Chondrocyte (in vitro differentiated cells): ENCODE results near the gene SLC9A5. TPM values are rescaled to one million over a fixed set of nuclear protein-coding genes. Genes with fewer than 3 reads are reported as not detected.

ENCODE experiments used
- DNase-seq: peaks from one replicate; pipeline ENCODE4 v3.0.0; 2021; ENCODE audit warnings: mixed read lengths, low spot score
- H3K27ac Mint-ChIP-seq: one replicate; pipeline ENCODE4 v1.8.0; 2021; ENCODE audit warnings: mild to moderate bottlenecking, moderate library complexity, mixed read lengths; ENCODE audit not compliant: unreplicated experiment
- H3K27me3 Mint-ChIP-seq: 2 replicates; pipeline ENCODE4 v1.8.0; 2021; ENCODE audit warnings: low read depth, mixed read lengths
- H3K36me3 Mint-ChIP-seq: 2 replicates; pipeline ENCODE4 v1.8.0; 2021; ENCODE audit warnings: low read depth, mixed read lengths
- H3K4me1 Mint-ChIP-seq: 2 replicates; pipeline ENCODE4 v1.8.0; 2021; ENCODE audit warnings: low read depth, mild to moderate bottlenecking, mixed read lengths
- H3K4me3 Mint-ChIP-seq: one replicate; pipeline ENCODE4 v1.8.0; 2021; ENCODE audit warnings: mild to moderate bottlenecking, moderate library complexity, mixed read lengths; ENCODE audit not compliant: unreplicated experiment
- H3K9me3 Mint-ChIP-seq: 2 replicates; pipeline ENCODE4 v1.8.0; 2021; ENCODE audit warnings: low read depth, mixed read lengths
- total RNA-seq: library from RNA; stranded (reverse); gene quantifications from 3 replicates; pipeline ENCODE4 v1.2.1, GENCODE V29; 2021
- TF ChIP-seq, protein P1 (sequence below): fragments of 200-600 bp; sonication (generic); IDR thresholded peaks from 2 replicates; pipeline ENCODE4 v1.5.0; 2021; ENCODE audit warnings: antibody characterized with exemption, mild to moderate bottlenecking, moderate library complexity

Gene SLC9A5
- total RNA-seq, 1 donor from 2014 or later, result 3.0 TPM

DNA sequence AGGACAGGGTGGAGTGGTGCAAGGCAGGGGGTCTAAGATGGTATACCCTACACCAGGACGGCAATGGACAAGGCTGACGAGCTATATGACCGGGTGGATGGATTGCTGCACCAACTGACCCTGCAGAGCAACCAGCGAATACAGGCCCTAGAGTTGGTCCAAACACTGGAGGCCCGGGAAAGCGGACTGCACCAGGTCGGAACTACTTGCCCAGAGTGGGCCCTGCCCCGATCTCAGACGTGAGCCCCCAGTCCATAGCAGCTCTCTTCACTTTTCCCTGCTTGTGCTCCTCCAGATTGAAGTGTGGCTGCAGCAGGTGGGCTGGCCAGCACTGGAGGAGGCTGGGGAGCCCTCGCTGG, 33.6 kb downstream of the SLC9A5 start:
- DNase-seq, result no peak
- no peaks in the 10 kb centered on the region for H3K9me3 Mint-ChIP-seq
- no peaks in the 10 kb centered on the region for H3K27me3 Mint-ChIP-seq
- no peak overlapping the region for H3K4me3 Mint-ChIP-seq
- H3K36me3 Mint-ChIP-seq, result no peaks in the 10 kb centered on the region
- TF ChIP-seq, protein P1, sequence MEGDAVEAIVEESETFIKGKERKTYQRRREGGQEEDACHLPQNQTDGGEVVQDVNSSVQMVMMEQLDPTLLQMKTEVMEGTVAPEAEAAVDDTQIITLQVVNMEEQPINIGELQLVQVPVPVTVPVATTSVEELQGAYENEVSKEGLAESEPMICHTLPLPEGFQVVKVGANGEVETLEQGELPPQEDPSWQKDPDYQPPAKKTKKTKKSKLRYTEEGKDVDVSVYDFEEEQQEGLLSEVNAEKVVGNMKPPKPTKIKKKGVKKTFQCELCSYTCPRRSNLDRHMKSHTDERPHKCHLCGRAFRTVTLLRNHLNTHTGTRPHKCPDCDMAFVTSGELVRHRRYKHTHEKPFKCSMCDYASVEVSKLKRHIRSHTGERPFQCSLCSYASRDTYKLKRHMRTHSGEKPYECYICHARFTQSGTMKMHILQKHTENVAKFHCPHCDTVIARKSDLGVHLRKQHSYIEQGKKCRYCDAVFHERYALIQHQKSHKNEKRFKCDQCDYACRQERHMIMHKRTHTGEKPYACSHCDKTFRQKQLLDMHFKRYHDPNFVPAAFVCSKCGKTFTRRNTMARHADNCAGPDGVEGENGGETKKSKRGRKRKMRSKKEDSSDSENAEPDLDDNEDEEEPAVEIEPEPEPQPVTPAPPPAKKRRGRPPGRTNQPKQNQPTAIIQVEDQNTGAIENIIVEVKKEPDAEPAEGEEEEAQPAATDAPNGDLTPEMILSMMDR, result no peak
- H3K27ac Mint-ChIP-seq, result no peak overlapping the region
- peaks cover 21% of the 10 kb centered on the region for H3K4me1 Mint-ChIP-seq

DNA sequence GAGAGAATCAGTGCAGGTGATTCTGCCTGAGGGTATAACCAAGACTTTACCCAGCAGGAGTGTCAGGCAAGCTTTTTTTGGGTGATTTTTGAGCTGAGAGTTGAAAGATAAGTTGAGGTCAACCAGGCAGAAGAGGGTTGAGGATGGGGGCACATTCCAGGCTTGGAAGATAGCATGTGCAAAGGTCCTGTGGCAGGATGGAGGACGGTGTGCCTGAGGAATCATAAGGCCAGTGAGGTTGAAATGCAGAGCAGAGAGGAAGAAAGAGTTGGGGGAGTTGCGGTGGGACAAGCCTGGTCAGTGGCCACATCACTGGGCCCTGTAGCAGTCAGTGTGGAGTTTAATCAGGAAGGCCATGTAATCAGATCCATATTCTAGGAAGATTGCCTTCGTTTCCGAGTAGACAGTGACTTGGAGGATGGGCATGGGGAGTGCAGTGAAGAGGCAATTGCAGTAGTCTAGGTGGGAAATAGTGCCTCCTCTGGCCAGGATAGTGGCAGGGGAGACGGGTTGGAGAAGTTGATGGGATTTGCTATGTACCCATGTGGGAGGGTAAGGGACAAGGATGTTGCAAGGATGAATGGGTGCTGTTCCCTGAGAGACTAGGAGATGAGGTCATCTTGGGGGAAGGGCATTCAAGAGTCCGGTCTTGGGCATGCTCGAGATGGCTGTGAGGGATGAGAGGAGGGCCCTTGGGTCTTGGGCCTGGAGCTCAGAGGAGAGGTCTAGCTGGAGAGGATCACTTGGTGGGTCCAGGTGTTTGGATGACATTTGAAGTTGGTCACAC, 34.5 kb downstream of the SLC9A5 start:
- no peaks in the 10 kb centered on the region for H3K27me3 Mint-ChIP-seq
- no peak overlapping the region for H3K4me3 Mint-ChIP-seq
- no peaks in the 10 kb centered on the region for H3K36me3 Mint-ChIP-seq
- peaks cover 14% of the 10 kb centered on the region for H3K4me1 Mint-ChIP-seq
- DNase-seq, result no peak
- no peaks in the 10 kb centered on the region for H3K9me3 Mint-ChIP-seq
- TF ChIP-seq, protein P1, result no peak
- H3K27ac Mint-ChIP-seq, result no peak overlapping the region

DNA sequence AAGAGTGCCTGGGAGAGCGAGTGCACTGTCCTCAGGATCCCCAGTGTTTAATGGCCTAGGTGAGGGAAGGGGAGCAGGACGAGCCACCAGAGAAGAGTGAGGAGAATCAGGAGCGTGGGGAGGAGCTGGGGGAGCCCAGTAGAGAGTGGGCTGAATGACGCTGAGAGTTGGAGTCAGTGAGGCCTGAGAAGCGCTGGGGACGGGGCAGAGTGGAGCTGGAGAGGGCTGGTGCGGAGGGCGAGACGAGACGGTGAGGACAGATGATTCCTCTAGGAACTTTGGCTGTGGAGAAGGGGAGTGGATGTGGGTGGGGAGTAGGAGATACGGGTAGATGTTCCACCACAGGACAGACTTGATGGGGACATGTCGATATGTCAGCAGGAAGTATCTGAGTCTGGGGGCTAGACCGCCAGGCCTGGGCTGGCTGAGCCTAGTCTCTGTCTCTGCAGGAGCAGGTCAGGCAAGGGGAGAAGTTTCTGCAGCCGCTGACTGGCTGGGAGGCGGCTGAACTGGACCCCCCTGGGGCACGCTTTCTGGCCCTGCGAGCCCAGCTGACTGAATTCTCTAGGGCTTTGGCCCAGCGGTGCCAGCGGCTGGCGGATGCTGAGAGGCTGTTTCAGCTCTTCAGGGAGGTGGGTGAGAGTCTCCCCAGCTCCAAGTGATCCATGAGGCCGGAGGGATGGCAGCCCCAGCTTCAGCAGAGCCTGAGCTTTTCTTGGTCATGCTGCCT, 35.2 kb downstream of the SLC9A5 start:
- H3K27ac Mint-ChIP-seq, result no peak overlapping the region
- no peaks in the 10 kb centered on the region for H3K27me3 Mint-ChIP-seq
- H3K4me1 Mint-ChIP-seq, result peaks cover 8% of the 10 kb centered on the region
- no peaks in the 10 kb centered on the region for H3K9me3 Mint-ChIP-seq
- no peaks in the 10 kb centered on the region for H3K36me3 Mint-ChIP-seq
- TF ChIP-seq, protein P1, result no peak
- H3K4me3 Mint-ChIP-seq, result no peak overlapping the region
- no peak for DNase-seq

DNA sequence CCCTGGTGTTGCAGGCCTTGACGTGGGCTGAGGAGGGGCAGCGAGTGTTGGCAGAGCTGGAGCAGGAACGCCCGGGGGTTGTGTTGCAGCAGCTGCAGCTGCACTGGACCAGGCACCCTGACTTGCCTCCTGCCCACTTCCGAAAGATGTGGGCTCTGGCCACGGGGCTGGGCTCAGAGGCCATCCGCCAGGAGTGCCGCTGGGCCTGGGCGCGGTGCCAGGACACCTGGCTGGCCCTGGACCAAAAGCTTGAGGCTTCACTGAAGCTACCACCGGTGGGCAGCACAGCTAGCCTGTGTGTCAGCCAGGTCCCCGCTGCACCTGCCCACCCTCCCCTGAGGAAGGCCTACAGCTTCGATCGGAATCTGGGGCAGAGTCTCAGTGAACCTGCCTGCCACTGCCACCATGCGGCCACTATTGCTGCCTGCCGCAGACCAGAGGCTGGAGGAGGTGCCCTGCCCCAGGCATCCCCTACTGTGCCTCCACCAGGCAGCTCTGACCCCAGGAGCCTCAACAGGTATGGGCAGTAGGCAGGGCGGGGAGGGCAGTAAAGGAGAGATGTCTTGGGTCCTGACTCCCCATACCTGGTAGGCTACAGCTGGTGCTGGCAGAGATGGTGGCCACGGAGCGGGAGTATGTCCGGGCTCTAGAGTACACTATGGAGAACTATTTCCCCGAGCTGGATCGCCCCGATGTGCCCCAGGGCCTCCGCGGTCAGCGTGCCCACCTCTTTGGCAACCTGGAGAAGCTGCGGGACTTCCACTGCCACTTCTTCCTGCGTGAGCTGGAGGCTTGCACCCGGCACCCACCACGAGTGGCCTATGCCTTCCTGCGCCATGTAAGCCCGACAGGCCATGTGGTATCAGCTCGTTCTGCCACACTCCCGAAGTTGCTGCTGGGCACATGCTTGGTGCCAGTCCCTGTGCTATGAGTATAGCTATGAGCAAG, 36.2 kb downstream of the SLC9A5 start:
- Mint-ChIP-seq H3K36me3 (no peaks in the 10 kb centered on the region), H3K27ac (no peak overlapping the region), H3K4me1 (peaks cover 8% of the 10 kb centered on the region), H3K4me3 (no peak overlapping the region), H3K9me3 (no peaks in the 10 kb centered on the region), H3K27me3 (no peaks in the 10 kb centered on the region)
- TF ChIP-seq, protein P1, result peak; percentile 75
- DNase-seq, result no peak
